ENCODE measurements around the gene DAPK2. TPM values are rescaled to one million over a fixed set of nuclear protein-coding genes. Genes with fewer than 3 reads are reported as not detected.
A peak's percentile ranks its signal among the peaks of the same experiment; 100 is the strongest.

DAPK2 gene
- total RNA-seq, 1 donor from 2014 or later, result 1.6 TPM

DNA sequence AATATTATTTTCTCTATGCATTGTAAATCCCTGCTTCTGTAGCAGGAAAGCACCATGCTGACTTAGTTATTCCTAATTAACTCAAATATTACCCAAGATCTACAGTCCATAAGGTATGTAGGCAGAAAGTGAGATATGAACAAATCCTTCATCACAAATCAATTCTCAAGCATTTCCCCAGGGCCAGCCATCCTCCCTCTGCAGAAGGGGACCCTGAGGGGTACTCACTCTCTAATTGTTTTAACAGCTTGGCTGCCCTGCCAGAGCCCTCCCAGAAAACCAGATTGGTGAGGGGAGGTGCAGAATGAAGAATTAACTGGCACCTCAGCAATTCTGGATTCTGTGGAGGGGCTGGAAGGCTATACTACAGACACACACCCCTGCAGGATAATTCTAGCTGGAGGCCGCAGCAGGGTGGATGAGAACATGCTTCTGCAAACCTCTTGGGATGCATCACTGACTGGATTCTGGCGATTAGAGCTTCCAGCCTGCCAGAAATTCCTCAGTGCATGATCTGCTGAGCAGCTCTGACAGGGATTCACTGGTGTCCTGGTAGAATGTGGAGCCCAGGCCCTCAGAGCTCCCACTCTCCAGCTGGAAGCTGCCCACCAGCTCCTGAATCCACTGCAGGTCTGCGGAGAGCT lies 123.9 kb downstream of the DAPK2 start:
- peaks cover 29% of the 10 kb centered on the region for H3K4me1 Mint-ChIP-seq (ENCODE audit: low read depth)
- no peak overlapping the region for H3K27ac Mint-ChIP-seq (ENCODE audit: unreplicated experiment)
- DNase-seq (ENCODE audit: low spot score), result no peak

DNA sequence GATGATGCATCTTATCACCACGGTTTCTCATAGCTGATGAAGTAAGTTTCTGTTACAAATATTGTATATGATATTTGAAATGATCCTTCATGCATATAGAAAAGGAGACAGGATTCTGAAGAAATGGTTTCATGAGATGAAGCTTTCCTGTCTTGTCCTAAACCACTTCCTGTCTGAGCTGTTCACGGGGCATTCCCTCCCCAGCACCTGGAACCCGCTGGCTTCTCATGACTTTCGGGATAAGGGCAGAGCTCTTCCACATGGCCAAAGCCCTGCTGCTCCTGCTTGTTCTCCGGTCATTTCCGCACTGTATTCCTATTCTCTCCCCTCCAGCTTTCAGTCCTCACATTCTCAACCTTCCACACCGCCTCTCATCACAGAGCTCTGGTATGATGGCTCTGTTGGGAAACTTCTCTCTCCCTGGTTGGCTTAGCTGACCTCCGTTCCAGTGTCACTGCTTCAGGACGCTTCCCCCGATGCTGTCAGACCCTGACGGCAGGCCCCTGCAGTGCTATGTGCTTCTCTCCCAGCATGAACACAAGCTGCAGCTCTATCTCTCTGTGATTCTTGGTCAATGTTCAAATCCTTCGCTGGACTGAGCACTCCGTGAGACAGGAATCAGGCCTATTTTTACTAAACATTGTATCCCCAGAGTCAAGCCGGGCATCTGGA lies 125.6 kb downstream of the DAPK2 start:
- Mint-ChIP-seq H3K4me3 (ENCODE audit: unreplicated experiment) (no peak overlapping the region), H3K36me3 (ENCODE audit: low read depth) (no peaks in the 10 kb centered on the region), H3K27ac (ENCODE audit: unreplicated experiment) (peak overlapping the region; percentile 10), H3K27me3 (ENCODE audit: low read depth) (no peaks in the 10 kb centered on the region), H3K9me3 (ENCODE audit: low read depth) (no peaks in the 10 kb centered on the region), H3K4me1 (ENCODE audit: low read depth) (peaks cover 44% of the 10 kb centered on the region)
- DNase-seq (ENCODE audit: low spot score), result no peak
- TF ChIP-seq, protein P1, sequence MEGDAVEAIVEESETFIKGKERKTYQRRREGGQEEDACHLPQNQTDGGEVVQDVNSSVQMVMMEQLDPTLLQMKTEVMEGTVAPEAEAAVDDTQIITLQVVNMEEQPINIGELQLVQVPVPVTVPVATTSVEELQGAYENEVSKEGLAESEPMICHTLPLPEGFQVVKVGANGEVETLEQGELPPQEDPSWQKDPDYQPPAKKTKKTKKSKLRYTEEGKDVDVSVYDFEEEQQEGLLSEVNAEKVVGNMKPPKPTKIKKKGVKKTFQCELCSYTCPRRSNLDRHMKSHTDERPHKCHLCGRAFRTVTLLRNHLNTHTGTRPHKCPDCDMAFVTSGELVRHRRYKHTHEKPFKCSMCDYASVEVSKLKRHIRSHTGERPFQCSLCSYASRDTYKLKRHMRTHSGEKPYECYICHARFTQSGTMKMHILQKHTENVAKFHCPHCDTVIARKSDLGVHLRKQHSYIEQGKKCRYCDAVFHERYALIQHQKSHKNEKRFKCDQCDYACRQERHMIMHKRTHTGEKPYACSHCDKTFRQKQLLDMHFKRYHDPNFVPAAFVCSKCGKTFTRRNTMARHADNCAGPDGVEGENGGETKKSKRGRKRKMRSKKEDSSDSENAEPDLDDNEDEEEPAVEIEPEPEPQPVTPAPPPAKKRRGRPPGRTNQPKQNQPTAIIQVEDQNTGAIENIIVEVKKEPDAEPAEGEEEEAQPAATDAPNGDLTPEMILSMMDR (IDR thresholded peaks at IDR 0.05), result no peak

More for the DNA sequence above, 123.9 kb downstream of the DAPK2 start:
- no peak overlapping the region for H3K4me3 Mint-ChIP-seq (ENCODE audit: unreplicated experiment)
- no peaks in the 10 kb centered on the region for H3K27me3 Mint-ChIP-seq (ENCODE audit: low read depth)
- TF ChIP-seq, protein P1 (IDR thresholded peaks at IDR 0.05), result no peak
- no peaks in the 10 kb centered on the region for H3K9me3 Mint-ChIP-seq (ENCODE audit: low read depth)
- H3K36me3 Mint-ChIP-seq (ENCODE audit: low read depth), result peaks cover 1% of the 10 kb centered on the region

DNA sequence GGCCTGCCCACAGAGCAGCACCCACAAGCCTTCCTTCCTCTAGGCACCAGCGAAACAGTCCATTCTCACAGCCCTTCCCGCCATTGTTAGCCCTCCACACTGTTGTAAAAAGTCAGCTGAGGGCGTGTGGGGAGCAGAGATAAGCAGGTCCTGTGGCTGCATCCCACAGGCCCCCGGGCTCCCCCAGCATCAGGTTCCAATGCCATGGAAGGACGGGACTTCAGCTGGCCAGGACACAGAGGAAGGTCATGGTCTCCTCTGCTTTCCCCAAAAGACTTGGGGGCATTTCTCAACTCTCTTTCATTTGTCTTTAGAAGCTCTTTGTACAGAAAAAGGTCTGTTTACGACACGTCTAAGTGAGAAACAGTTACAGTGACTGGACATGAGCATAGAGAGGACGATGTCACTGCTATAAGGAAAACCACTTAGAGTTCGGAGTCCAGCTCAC lies 127.4 kb downstream of the DAPK2 start:
- TF ChIP-seq, protein P1 (IDR thresholded peaks at IDR 0.05), result no peak
- Mint-ChIP-seq H3K4me3 (ENCODE audit: unreplicated experiment) (no peak overlapping the region), H3K36me3 (ENCODE audit: low read depth) (no peaks in the 10 kb centered on the region), H3K27me3 (ENCODE audit: low read depth) (no peaks in the 10 kb centered on the region), H3K4me1 (ENCODE audit: low read depth) (peaks cover 51% of the 10 kb centered on the region), H3K27ac (ENCODE audit: unreplicated experiment) (no peak overlapping the region), H3K9me3 (ENCODE audit: low read depth) (no peaks in the 10 kb centered on the region)
- no peak for DNase-seq (ENCODE audit: low spot score)

DNA sequence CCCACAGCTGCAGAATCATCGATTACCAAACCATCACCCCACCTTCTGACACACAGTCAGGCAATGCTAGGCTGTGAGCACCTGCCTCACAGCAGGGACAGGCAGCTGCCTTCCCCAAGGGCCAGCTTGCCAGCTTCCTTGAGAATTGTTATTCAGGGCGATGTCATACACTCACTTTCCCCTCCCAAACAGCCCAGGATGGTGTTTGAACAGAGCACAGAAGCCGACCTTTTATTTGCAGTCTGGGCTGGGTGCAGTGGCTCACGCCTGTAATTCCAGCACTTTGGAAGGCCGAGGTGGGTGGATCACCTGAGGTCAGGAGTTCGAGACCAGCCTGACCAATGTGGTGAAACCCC lies 128.0 kb downstream of the DAPK2 start:
- no peaks in the 10 kb centered on the region for H3K27me3 Mint-ChIP-seq (ENCODE audit: low read depth)
- TF ChIP-seq, protein P1 (IDR thresholded peaks at IDR 0.05), result no peak
- no peak for DNase-seq (ENCODE audit: low spot score)
- no peak overlapping the region for H3K27ac Mint-ChIP-seq (ENCODE audit: unreplicated experiment)
- H3K4me3 Mint-ChIP-seq (ENCODE audit: unreplicated experiment), result no peak overlapping the region
- no peaks in the 10 kb centered on the region for H3K36me3 Mint-ChIP-seq (ENCODE audit: low read depth)
- peaks cover 53% of the 10 kb centered on the region for H3K4me1 Mint-ChIP-seq (ENCODE audit: low read depth)
- H3K9me3 Mint-ChIP-seq (ENCODE audit: low read depth), result no peaks in the 10 kb centered on the region

DNA sequence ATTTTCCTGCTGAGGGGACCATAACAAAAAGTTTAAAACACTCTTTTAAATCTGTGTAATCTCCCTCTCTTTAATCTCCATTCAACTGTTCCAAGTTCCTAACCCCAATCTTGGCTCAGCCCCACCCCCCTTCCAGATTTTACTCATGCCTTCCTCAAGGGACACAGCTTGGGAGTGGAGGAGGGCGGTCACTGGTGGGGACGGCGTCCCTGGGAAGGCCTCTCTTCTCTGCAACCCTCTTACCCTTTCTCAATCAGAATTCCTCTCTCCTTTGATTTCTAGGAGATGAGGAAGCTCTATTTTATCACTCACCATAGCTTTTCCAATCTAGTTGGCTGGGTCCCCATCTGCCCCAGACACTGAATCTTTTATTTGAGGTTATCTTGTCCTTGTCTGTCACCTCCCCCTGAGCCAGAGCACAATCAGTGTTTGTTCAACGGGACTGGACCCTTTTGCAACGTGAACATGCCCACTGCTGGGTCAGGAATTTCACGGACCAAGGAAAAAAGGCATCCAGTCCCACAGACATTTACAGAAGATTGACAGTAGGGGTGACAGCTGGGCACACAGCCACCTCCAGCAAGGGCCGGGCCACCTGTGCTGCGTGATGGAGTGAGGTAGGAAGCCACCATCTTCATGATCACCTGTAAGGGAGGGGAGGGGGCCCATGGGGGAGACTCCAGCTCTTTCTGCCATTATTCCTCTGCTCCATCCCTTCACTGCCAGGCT lies 128.5 kb downstream of the DAPK2 start:
- Mint-ChIP-seq H3K4me1 (ENCODE audit: low read depth) (peaks cover 51% of the 10 kb centered on the region), H3K27ac (ENCODE audit: unreplicated experiment) (no peak overlapping the region), H3K36me3 (ENCODE audit: low read depth) (no peaks in the 10 kb centered on the region), H3K9me3 (ENCODE audit: low read depth) (no peaks in the 10 kb centered on the region), H3K4me3 (ENCODE audit: unreplicated experiment) (no peak overlapping the region), H3K27me3 (ENCODE audit: low read depth) (no peaks in the 10 kb centered on the region)
- DNase-seq (ENCODE audit: low spot score), result no peak
- TF ChIP-seq, protein P1 (IDR thresholded peaks at IDR 0.05), result no peak

All from chondrocyte (in vitro differentiated cells).